ENCODE data around the gene SPRN.
"Not testable (repeated sequence)": the region's sequence is repeated elsewhere in the genome, so short reads cannot be mapped to it uniquely, and the experiment has no call there.

Gene SPRN

GRCh38 chr10:133388236-133388972, 36.0 kb downstream of the SPRN start:
- no peak overlapping the region for H3K4me3 ChIP-seq (ENCODE audit: control insufficient read depth, low read depth, low read length)
- DNase-seq (ENCODE audit: low read depth), result no peak
- TF ChIP-seq, protein P1, sequence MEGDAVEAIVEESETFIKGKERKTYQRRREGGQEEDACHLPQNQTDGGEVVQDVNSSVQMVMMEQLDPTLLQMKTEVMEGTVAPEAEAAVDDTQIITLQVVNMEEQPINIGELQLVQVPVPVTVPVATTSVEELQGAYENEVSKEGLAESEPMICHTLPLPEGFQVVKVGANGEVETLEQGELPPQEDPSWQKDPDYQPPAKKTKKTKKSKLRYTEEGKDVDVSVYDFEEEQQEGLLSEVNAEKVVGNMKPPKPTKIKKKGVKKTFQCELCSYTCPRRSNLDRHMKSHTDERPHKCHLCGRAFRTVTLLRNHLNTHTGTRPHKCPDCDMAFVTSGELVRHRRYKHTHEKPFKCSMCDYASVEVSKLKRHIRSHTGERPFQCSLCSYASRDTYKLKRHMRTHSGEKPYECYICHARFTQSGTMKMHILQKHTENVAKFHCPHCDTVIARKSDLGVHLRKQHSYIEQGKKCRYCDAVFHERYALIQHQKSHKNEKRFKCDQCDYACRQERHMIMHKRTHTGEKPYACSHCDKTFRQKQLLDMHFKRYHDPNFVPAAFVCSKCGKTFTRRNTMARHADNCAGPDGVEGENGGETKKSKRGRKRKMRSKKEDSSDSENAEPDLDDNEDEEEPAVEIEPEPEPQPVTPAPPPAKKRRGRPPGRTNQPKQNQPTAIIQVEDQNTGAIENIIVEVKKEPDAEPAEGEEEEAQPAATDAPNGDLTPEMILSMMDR (IDR thresholded peaks at IDR 0.05; ENCODE audit: control insufficient read depth, insufficient read depth, low read depth, low read length, missing control alignments), result no peak

GRCh38 chr10:133386951-133387350, 37.5 kb downstream of the SPRN start:
- DNase-seq (ENCODE audit: low read depth); H3K4me3 ChIP-seq (ENCODE audit: control insufficient read depth, low read depth, low read length): not testable (repeated sequence)

- H3K4me3 ChIP-seq (ENCODE audit: control insufficient read depth, low read depth, low read length), result no peak overlapping the region
- DNase-seq (ENCODE audit: low read depth), result no peak
- TF ChIP-seq, protein P1 (IDR thresholded peaks at IDR 0.05; ENCODE audit: control insufficient read depth, insufficient read depth, low read depth, low read length, missing control alignments), result no peak
Measured at GRCh38 chr10:133385214-133385613, 39.2 kb downstream of the SPRN start.

GRCh38 chr10:133384071-133384470, 40.4 kb downstream of the SPRN start:
- no peak overlapping the region for H3K4me3 ChIP-seq (ENCODE audit: control insufficient read depth, low read depth, low read length)
- DNase-seq (ENCODE audit: low read depth), result no peak
- TF ChIP-seq, protein P1 (IDR thresholded peaks at IDR 0.05; ENCODE audit: control insufficient read depth, insufficient read depth, low read depth, low read length, missing control alignments), result no peak

DNA sequence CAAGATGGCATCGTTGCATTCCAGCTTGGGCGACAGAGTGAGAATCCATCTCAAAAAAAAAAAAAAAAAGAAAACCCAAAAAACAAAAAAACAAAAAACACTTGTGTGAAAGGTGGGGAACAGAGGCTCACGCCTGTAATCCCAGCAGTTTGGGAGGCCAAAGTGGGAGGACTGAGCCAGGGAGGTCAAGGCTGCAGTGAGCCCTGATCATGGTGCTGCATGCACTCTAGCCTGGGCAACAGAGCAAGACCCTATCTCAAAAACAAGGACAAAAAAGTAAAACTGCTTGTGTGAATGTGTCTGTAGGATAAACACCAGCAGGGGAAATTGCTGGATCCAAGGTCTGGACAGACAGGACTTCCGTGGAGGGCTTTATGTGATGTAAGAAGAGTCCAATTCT, 40.9 kb downstream of the SPRN start:
- TF ChIP-seq, protein P1 (IDR thresholded peaks at IDR 0.05; ENCODE audit: control insufficient read depth, insufficient read depth, low read depth, low read length, missing control alignments), result no peak
- DNase-seq (ENCODE audit: low read depth), result no peak
- H3K4me3 ChIP-seq (ENCODE audit: control insufficient read depth, low read depth, low read length), result no peak overlapping the region

DNA sequence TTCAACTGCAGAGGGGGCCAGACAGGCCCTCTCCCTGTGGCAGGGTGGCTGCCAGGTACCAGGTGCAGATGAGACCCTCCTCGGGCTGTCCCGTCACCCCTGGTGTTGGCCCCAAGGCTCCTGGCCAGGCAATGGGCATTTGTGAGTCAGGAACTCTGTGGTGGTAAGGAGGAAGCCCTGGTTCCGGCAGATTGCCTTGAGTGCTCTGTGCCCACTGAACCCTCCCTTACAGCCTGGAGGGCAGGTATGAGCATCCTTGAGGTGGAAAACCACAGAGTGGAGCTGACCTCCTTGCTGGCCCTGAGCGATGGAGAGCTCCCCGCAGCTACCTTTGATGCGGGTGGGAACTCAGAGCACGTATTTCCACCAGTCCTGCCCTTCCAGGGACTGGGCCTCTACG, 43.4 kb downstream of the SPRN start:
- TF ChIP-seq, protein P1 (IDR thresholded peaks at IDR 0.05; ENCODE audit: control insufficient read depth, insufficient read depth, low read depth, low read length, missing control alignments), result no peak
- no peak for DNase-seq (ENCODE audit: low read depth)
- no peak overlapping the region for H3K4me3 ChIP-seq (ENCODE audit: control insufficient read depth, low read depth, low read length)

- DNase-seq (ENCODE audit: low read depth), result no peak
Measured at GRCh38 chr10:133379801-133380666, 44.4 kb downstream of the SPRN start.

More at GRCh38 chr10:133379801-133380666, 44.4 kb downstream of the SPRN start:
- H3K4me3 ChIP-seq (ENCODE audit: control insufficient read depth, low read depth, low read length), result peak overlapping the region; percentile 49
- TF ChIP-seq, protein P1 (IDR thresholded peaks at IDR 0.05; ENCODE audit: control insufficient read depth, insufficient read depth, low read depth, low read length, missing control alignments), result no peak

Data from AG09309 (cell line).